Prostate gland (tissue), 2 donors: ENCODE measurements around the gene CR1.

Source experiments
- POLR2A ChIP-seq: fragments of 450-650 bp; IDR thresholded peaks from one replicate; pipeline ENCODE4 v1.6.1; 2016; ENCODE audit warnings: antibody characterized with exemption, mild to moderate bottlenecking
- TF ChIP-seq, protein P1 (sequence below), 4 experiments: fragments of 200-600 bp in 2 of 4; fragments of 450-650 bp in 2 of 4; sonication (generic) in 2 of 4; IDR thresholded peaks; 1 replicate in 3 of 4; 2 replicates in 1 of 4; pipeline ENCODE4 v1.5.1; 2016 to 2019; ENCODE audit warnings: antibody characterized with exemption in 4 of 4, mild to moderate bottlenecking in 2 of 4, moderate library complexity in 2 of 4

GRCh38 chr1:207649865-207650580 lies 154.1 kb downstream of the CR1 start:
- TF ChIP-seq, protein P1, sequence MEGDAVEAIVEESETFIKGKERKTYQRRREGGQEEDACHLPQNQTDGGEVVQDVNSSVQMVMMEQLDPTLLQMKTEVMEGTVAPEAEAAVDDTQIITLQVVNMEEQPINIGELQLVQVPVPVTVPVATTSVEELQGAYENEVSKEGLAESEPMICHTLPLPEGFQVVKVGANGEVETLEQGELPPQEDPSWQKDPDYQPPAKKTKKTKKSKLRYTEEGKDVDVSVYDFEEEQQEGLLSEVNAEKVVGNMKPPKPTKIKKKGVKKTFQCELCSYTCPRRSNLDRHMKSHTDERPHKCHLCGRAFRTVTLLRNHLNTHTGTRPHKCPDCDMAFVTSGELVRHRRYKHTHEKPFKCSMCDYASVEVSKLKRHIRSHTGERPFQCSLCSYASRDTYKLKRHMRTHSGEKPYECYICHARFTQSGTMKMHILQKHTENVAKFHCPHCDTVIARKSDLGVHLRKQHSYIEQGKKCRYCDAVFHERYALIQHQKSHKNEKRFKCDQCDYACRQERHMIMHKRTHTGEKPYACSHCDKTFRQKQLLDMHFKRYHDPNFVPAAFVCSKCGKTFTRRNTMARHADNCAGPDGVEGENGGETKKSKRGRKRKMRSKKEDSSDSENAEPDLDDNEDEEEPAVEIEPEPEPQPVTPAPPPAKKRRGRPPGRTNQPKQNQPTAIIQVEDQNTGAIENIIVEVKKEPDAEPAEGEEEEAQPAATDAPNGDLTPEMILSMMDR (IDR thresholded peaks at IDR 0.05): no peak
- TF ChIP-seq POLR2A: no peak
